Lower lobe of right lung (tissue), 2 donors: ENCODE measurements around the gene ZNF609. TPM values are rescaled to one million over a fixed set of nuclear protein-coding genes. Genes with fewer than 3 reads are reported as not detected.

Experiments used
- ATAC-seq, 2 donors: fragments of 200-7000 bp; cut with Tn5 transposase; one replicate each; pipeline ENCODE4 v1.9.1; 2020 to 2022; ENCODE audit warnings: mild to moderate bottlenecking in 2 of 2, moderate library complexity in 2 of 2
- DNase-seq: peaks from one replicate; pipeline ENCODE4 v3.0.0-alpha.2; 2020
- H3K27ac ChIP-seq: fragments of 200-600 bp; one replicate; pipeline ENCODE4 v1.8.0; 2022
- H3K27me3 ChIP-seq: fragments of 200-600 bp; one replicate; pipeline ENCODE4 v1.8.0; 2022; ENCODE audit warnings: low read depth
- H3K36me3 ChIP-seq: fragments of 200-600 bp; one replicate; pipeline ENCODE4 v1.8.0; 2022; ENCODE audit warnings: mild to moderate bottlenecking
- H3K4me1 ChIP-seq: fragments of 200-600 bp; one replicate; pipeline ENCODE4 v1.8.0; 2022
- H3K4me3 ChIP-seq: fragments of 200-600 bp; one replicate; pipeline ENCODE4 v1.8.0; 2022; ENCODE audit warnings: mild to moderate bottlenecking
- H3K9me3 ChIP-seq: fragments of 200-600 bp; one replicate; pipeline ENCODE4 v1.8.0; 2022
- CTCF ChIP-seq: fragments of 200-600 bp; IDR thresholded peaks from one replicate; pipeline ENCODE4 v1.8.0; 2022; ENCODE audit warnings: antibody characterized with exemption, mild to moderate bottlenecking
- intact Hi-C: fragments of 100-400 bp; cut with DNase I; formaldehyde crosslinking; loops from one replicate; pipeline ENCODE4 v1.11.0; 2022
- total RNA-seq: library from RNA; stranded (reverse); fragmentation: NEBNext Ultra II Directional; extraction: Animal tissue kit (Norgen Biotek cat#: 25700); gene quantifications from one replicate; pipeline ENCODE4 v1.2.1, GENCODE V29; 2021
- donor health status: DM: no; HTN: yes; CAD: no; lungs with severe emphysema.

ZNF609 gene
- total RNA-seq, 1 donor from 2014 or later = 45.3 TPM

DNA sequence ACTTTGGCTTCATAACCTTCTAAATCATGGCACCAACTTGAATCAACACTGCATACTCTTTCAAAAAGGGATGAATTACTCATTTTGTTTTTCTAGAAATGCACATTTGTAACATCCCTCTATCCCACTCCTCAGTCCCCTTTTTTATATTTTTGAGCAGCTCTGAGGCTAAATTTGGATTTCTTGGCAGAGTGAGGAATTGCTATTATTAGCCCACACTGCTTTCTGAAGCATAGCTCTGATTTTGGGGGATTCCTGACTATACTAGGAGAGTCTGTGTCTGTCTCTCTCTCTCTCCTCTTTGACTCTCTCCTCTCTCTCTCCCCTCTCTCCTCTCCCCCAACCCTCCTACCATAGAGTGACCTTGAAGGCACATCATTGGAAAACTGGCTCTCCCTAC is 238.4 kb downstream of the ZNF609 start:
- peaks cover 84% of the 10 kb centered on the region for H3K4me1 ChIP-seq
- TF ChIP-seq CTCF = no peak
- ATAC-seq (no peak), DNase-seq (no peak)
- H3K27me3 ChIP-seq = no peaks in the 10 kb centered on the region
- intact Hi-C loops = no loop called here
- H3K36me3 ChIP-seq = peaks cover 4% of the 10 kb centered on the region
- H3K4me3 ChIP-seq = no peak overlapping the region
- H3K9me3 ChIP-seq = no peaks in the 10 kb centered on the region
- no peak overlapping the region for H3K27ac ChIP-seq

DNA sequence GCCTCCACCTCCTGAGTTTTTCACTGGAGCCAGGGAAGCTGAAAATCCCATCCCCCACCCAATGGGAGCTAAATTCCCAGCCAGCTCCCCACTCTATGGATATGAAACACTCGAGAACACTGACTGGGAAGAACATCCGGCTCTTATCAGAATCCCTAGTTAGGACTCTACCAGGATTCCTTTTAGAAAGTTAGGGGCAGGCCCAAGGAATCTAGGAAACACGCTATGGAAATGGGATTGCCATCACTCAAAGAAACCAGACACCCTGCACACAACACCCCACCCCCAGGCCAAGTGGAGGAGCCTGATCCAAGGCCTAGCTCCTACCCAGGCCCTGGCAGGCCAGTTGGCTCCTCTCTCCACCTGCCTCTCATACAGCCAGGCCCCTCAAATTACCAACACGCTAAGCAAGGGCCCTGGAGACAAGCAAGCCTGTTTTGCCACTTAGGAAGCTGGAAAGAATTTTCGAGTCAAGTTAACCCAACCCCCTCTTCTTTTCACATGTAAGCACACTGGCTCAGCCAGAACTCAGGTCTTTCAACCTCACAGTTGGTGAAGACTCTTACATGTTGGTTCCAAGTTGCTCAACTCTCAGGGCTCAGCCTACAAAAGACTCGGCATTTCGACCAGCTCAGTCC is 239.5 kb downstream of the ZNF609 start:
- Histone ChIP-seq H3K9me3 (no peaks in the 10 kb centered on the region), H3K4me3 (peak overlapping the region; percentile 82), H3K4me1 (peaks cover 79% of the 10 kb centered on the region), H3K27me3 (no peaks in the 10 kb centered on the region), H3K27ac (peak overlapping the region; percentile 70), H3K36me3 (peaks cover under 1% of the 10 kb centered on the region)
- no peak for TF ChIP-seq CTCF
- intact Hi-C loops = no loop called here
- DNase-seq = peak; percentile 75
- peak; percentile 51 to 80 for ATAC-seq

DNA sequence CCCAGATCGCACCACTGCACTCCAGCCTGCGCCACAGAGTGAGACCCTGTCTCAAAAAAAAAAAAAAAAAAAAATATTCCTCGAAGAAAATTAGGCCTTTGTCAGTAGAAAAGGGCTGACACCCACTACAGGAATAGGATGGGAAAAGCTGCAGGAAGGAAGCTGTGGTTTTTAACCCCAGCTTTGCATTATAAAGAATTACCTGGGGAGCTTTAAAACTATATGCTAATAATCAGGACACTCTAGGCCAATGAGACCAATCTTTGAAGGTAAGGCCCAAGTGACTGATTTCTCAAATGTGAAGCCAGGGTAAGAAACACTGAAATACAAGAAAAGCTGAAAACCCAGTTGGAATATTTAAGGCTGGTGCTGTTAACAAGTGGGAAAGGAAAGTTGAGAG is 240.7 kb downstream of the ZNF609 start:
- TF ChIP-seq CTCF = no peak
- H3K27ac ChIP-seq = peak overlapping the region; percentile 70
- peaks cover 68% of the 10 kb centered on the region for H3K4me1 ChIP-seq
- ATAC-seq (no peak), DNase-seq (no peak)
- H3K9me3 ChIP-seq = no peaks in the 10 kb centered on the region
- H3K4me3 ChIP-seq = peak overlapping the region; percentile 82
- intact Hi-C loops = no loop called here
- no peaks in the 10 kb centered on the region for H3K27me3 ChIP-seq
- H3K36me3 ChIP-seq = no peaks in the 10 kb centered on the region

GRCh38 chr15:64701482-64702184 is 241.3 kb downstream of the ZNF609 start:
- no peaks in the 10 kb centered on the region for H3K27me3 ChIP-seq
- peak overlapping the region; percentile 82 for H3K4me3 ChIP-seq
- ATAC-seq (no peak), DNase-seq (no peak)
- intact Hi-C loops = no loop called here
- H3K4me1 ChIP-seq = peaks cover 62% of the 10 kb centered on the region
- peak overlapping the region; percentile 70 for H3K27ac ChIP-seq
- no peak for TF ChIP-seq CTCF
- no peaks in the 10 kb centered on the region for H3K9me3 ChIP-seq
- no peaks in the 10 kb centered on the region for H3K36me3 ChIP-seq

GRCh38 chr15:64702816-64703631 is 242.6 kb downstream of the ZNF609 start:
- TF ChIP-seq CTCF = no peak
- ATAC-seq (peak; percentile 97 to 98), DNase-seq (peak; percentile 98)
- Histone ChIP-seq H3K27ac (peak overlapping the region; percentile 90), H3K36me3 (no peaks in the 10 kb centered on the region), H3K4me3 (peak overlapping the region; percentile 82), H3K9me3 (no peaks in the 10 kb centered on the region), H3K4me1 (peaks cover 48% of the 10 kb centered on the region), H3K27me3 (no peaks in the 10 kb centered on the region)
- intact Hi-C loops = no loop called here
